Neural crest cell (in vitro differentiated cells): ENCODE data around the gene LMNTD2. TPM values are rescaled to one million over a fixed set of nuclear protein-coding genes. Genes with fewer than 3 reads are reported as not detected.
A peak's percentile ranks its signal among the peaks of the same experiment; 100 is the strongest.

Source experiments
- DNase-seq: peaks from one replicate; pipeline ENCODE4 v3.0.0; 2021; ENCODE audit warnings: low read depth, mixed read lengths, low spot score
- H3K27ac Mint-ChIP-seq: one replicate; pipeline ENCODE4 v1.8.0; 2021; ENCODE audit warnings: mild to moderate bottlenecking, mixed read lengths; ENCODE audit not compliant: unreplicated experiment
- H3K27me3 Mint-ChIP-seq: 2 replicates; pipeline ENCODE4 v1.8.0; 2021; ENCODE audit warnings: low read depth, mild to moderate bottlenecking, mixed read lengths
- H3K36me3 Mint-ChIP-seq: 2 replicates; pipeline ENCODE4 v1.8.0; 2021; ENCODE audit warnings: low read depth, mild to moderate bottlenecking, mixed read lengths
- H3K4me1 Mint-ChIP-seq: 2 replicates; pipeline ENCODE4 v1.8.0; 2021; ENCODE audit warnings: mixed read lengths
- H3K4me3 Mint-ChIP-seq: one replicate; pipeline ENCODE4 v1.8.0; 2021; ENCODE audit warnings: mild to moderate bottlenecking, mixed read lengths
- H3K9me3 Mint-ChIP-seq: 2 replicates; pipeline ENCODE4 v1.8.0; 2021; ENCODE audit warnings: mixed read lengths
- total RNA-seq: library from RNA; stranded (reverse); gene quantifications from 2 replicates; pipeline ENCODE4 v1.2.1, GENCODE V29; 2021
- TF ChIP-seq, protein P1 (sequence below): fragments of 200-600 bp; sonication (generic); conservative IDR thresholded peaks from 2 replicates; pipeline ENCODE4 v1.5.0; 2021; ENCODE audit warnings: antibody characterized with exemption, mild to moderate bottlenecking

Gene LMNTD2
- total RNA-seq, 1 donor from 2014 or later, result 2.2 TPM

DNA sequence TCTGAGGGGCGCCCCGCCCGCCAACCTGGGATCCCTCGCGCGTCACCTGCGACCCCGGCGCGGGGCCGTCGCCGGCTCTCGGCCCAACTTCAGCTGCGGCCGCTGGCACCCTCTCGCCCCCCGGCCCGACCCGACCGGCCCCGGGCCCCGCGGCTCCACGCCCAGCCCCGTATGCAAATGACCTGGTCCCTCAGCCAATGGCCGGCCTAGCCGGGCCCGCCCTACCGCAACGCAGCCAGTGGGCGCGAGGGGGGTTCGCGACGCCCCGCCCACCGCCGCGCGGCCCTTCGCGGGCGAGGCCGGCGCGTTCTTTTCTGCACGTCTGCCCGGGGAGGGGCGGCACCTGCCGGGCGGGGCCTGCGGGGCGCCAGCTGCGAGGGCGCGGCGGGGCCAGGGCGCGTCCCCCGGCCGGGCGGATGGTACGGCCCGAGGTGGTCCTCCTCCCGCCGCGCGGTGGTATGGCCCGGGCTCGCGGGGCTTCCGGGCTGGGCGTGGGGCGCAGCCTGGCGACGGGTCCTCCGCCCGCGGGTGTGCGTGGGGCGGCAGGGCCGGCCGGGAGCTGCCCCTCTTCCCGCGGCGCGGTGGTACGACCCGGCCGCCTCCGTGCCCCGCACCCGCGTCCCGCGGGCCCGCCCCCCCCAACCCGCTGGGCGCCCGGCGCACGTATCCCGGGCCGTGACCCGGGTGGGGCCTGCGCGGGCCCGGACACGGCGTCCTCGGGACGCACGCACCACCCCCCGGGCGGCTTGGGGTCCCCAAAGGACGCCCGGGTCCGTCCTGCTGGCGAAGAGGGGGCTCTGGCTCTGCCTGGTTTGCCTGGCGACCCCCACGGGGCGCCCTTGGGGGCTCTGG is 8.0 kb upstream of the LMNTD2 start:
- no peak overlapping the region for H3K27ac Mint-ChIP-seq
- no peaks in the 10 kb centered on the region for H3K9me3 Mint-ChIP-seq
- H3K36me3 Mint-ChIP-seq, result no peaks in the 10 kb centered on the region
- H3K4me3 Mint-ChIP-seq, result peak overlapping the region; percentile 81
- H3K27me3 Mint-ChIP-seq, result peaks cover 11% of the 10 kb centered on the region
- H3K4me1 Mint-ChIP-seq, result peaks cover 4% of the 10 kb centered on the region
- peak; percentile 92 for DNase-seq
- TF ChIP-seq, protein P1, sequence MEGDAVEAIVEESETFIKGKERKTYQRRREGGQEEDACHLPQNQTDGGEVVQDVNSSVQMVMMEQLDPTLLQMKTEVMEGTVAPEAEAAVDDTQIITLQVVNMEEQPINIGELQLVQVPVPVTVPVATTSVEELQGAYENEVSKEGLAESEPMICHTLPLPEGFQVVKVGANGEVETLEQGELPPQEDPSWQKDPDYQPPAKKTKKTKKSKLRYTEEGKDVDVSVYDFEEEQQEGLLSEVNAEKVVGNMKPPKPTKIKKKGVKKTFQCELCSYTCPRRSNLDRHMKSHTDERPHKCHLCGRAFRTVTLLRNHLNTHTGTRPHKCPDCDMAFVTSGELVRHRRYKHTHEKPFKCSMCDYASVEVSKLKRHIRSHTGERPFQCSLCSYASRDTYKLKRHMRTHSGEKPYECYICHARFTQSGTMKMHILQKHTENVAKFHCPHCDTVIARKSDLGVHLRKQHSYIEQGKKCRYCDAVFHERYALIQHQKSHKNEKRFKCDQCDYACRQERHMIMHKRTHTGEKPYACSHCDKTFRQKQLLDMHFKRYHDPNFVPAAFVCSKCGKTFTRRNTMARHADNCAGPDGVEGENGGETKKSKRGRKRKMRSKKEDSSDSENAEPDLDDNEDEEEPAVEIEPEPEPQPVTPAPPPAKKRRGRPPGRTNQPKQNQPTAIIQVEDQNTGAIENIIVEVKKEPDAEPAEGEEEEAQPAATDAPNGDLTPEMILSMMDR, result no peak

DNA sequence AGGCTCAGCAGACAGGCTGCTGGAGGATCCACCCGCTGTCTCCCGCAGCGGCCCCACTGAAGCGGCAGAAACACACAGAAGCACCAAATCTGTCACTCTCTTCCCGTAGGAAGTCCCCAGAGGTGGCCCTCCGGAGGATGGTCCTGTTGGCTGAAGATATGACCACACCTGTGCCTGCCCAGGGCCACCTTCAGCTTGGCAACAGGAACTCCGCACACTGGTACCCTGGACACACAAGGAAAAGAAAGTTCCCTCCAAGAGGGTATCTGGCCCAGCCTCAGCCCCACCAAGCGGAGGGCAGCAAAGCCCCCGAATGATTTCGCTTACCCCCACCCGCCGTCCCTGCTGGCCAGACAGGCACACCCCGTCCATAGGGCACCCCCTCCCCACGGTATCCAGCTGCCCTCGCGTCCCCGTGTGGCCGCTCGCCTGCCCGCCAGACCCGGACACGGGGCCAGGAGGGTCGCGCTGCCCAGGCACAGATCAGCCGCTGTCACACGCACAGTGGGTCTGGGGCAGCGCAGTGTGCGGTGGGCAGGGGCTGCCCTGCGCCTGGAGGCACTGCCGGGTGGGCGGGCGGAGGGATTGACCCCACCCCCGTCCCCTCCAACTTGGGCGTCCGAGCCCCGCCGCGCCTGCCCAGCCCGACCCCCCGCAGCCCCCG is 7.2 kb upstream of the LMNTD2 start:
- peaks cover 7% of the 10 kb centered on the region for H3K27me3 Mint-ChIP-seq
- no peaks in the 10 kb centered on the region for H3K36me3 Mint-ChIP-seq
- H3K4me3 Mint-ChIP-seq, result peak overlapping the region; percentile 88
- DNase-seq, result no peak
- H3K4me1 Mint-ChIP-seq, result peaks cover 4% of the 10 kb centered on the region
- H3K9me3 Mint-ChIP-seq, result no peaks in the 10 kb centered on the region
- no peak overlapping the region for H3K27ac Mint-ChIP-seq
- TF ChIP-seq, protein P1, result no peak

DNA sequence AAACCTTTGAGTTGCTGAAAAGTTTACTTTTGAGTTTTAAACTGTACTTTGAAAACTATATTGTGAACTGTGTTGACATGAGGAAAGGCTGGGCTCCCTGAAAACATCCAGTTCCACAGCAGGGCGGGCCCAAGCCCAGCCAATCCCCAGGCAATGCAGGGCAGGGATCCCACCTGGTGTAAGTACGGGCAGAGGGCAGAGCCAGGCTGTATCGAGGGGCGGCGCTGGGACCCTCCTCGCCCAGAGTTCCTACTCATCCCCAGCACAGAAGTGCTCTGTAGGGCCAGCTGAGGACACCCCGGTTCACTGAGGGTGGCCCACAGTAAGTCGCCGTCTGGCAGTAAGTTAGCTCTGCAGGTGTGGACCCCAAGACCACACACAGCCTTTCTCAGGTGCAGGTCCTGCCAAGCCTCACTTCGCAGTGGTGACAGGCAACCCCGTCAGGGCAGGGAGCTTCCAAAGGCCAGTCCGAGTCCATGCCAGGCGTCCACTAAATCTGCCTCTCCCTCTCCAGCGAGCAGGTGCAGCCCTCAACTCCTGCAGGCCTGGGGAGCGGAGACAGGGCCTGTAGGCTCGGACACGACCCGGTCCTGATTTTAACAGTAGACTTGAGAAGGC is 6.6 kb upstream of the LMNTD2 start:
- Mint-ChIP-seq H3K27ac (no peak overlapping the region), H3K9me3 (no peaks in the 10 kb centered on the region), H3K27me3 (peaks cover 7% of the 10 kb centered on the region), H3K4me3 (peak overlapping the region; percentile 88), H3K4me1 (peaks cover 4% of the 10 kb centered on the region), H3K36me3 (no peaks in the 10 kb centered on the region)
- TF ChIP-seq, protein P1, result no peak
- DNase-seq, result no peak

DNA sequence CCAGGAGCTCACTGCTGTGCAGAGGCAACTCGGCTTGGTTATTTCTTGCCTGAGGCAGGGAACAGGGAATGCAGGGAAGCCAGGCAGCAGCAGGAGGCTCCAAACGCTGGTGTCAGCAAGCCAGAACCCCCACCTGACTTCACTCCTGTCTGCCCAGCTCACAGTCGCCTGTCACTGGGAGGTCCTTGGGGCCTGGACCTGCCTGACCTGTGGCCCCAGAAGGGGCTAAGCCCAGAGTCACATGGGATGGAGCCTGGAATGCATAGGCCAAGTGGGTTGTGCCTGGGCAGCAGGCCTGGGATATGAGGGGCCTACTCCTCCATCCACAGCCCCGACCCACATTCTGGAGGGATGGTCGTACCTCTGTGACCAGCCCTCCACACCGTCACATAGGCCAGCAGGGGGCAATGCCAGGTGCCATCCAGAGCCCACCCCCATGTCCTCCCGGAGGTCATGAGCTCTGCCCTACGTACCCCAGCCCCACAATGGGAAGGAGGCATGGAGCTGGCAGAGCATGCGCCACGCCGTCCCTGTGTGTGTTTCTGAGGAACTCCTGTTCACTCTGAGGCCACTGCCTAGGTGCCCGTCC is 5.5 kb upstream of the LMNTD2 start:
- Mint-ChIP-seq H3K4me3 (peak overlapping the region; percentile 61), H3K27ac (no peak overlapping the region), H3K9me3 (no peaks in the 10 kb centered on the region), H3K27me3 (peaks cover 12% of the 10 kb centered on the region), H3K4me1 (peaks cover 4% of the 10 kb centered on the region), H3K36me3 (no peaks in the 10 kb centered on the region)
- no peak for DNase-seq
- TF ChIP-seq, protein P1, result no peak

DNA sequence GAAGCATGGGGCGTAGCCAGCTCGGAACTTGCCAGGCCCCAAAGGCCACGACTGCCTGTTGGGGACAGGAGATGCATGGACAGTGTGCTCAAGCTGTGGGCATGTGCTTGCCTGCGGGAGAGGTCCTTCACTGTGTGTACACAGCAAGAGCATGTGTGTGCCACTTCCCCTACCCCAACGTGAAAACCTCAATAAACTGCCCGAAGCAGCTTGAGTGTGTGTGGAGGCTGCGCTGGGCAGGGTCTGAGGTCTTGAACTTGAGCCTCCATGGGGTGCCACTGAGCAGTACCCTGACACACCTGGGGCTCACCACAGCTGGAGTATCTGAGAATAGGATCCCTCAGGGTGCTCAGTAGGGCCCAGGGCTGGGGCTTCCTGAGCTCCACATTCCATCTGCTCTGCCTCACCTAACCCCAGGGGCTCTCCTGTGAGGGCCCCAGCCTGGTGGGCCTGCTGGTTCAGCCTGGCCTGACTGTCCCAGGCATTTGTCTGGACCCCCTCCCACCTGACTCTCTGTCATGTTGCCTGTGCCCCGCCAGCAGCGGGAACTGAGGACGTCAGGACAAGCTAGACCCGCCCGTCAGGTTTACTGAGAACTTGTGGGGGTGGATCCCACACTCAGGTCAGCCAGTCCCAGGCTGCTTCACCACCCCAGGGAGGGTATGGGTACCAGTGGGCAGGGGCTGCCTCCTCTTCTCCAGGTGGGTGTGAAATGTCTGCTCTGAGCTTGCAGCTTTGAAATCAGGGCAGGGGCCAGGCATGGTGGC is 3.5 kb upstream of the LMNTD2 start:
- Mint-ChIP-seq H3K27me3 (peaks cover 14% of the 10 kb centered on the region), H3K9me3 (no peaks in the 10 kb centered on the region), H3K4me1 (peaks cover 5% of the 10 kb centered on the region), H3K36me3 (no peaks in the 10 kb centered on the region), H3K27ac (no peak overlapping the region), H3K4me3 (peak overlapping the region; percentile 67)
- no peak for DNase-seq
- TF ChIP-seq, protein P1, result no peak
